ENCODE results near the gene IQCF6.
A peak's percentile ranks its signal among the peaks of the same experiment; 100 is the strongest.
"Not testable (repeated sequence)": the region's sequence is repeated elsewhere in the genome, so short reads cannot be mapped to it uniquely, and the experiment has no call there.

The IQCF6 gene

GRCh38 chr3:51773529-51774056 is 5.4 kb downstream of the IQCF6 start:
- DNase-seq (ENCODE audit: low read depth), result no peak

- no peak for DNase-seq (ENCODE audit: low read depth)
Observed at GRCh38 chr3:51759203-51759602, 19.8 kb downstream of the IQCF6 start.

- not testable (repeated sequence) for DNase-seq (ENCODE audit: low read depth)
Observed at GRCh38 chr3:51753763-51754750, 25.0 kb downstream of the IQCF6 start.

- DNase-seq (ENCODE audit: low read depth), result no peak
Observed at GRCh38 chr3:51751287-51751686, 27.8 kb downstream of the IQCF6 start.

- no peak for DNase-seq (ENCODE audit: low read depth)
Observed at GRCh38 chr3:51750878-51751277, 28.2 kb downstream of the IQCF6 start.

- no peak for DNase-seq (ENCODE audit: low read depth)
Observed at GRCh38 chr3:51748327-51748726, 30.7 kb downstream of the IQCF6 start.

GRCh38 chr3:51747840-51748239 is 31.2 kb downstream of the IQCF6 start:
- no peak for DNase-seq (ENCODE audit: low read depth)

- peak; percentile 41 for DNase-seq (ENCODE audit: low read depth)
Observed at GRCh38 chr3:51742978-51743377, 36.1 kb downstream of the IQCF6 start.

GRCh38 chr3:51742320-51742719 is 36.7 kb downstream of the IQCF6 start:
- DNase-seq (ENCODE audit: low read depth), result peak; percentile 26

- DNase-seq (ENCODE audit: low read depth), result no peak
Observed at GRCh38 chr3:51739110-51739509, 39.9 kb downstream of the IQCF6 start.

GRCh38 chr3:51735950-51736349 is 43.1 kb downstream of the IQCF6 start:
- DNase-seq (ENCODE audit: low read depth), result no peak

GRCh38 chr3:51735039-51735438 is 44.0 kb downstream of the IQCF6 start:
- no peak for DNase-seq (ENCODE audit: low read depth)

GRCh38 chr3:51734572-51734907 is 44.5 kb downstream of the IQCF6 start:
- no peak for DNase-seq (ENCODE audit: low read depth)

- DNase-seq (ENCODE audit: low read depth), result no peak
Observed at GRCh38 chr3:51733859-51734571, 45.0 kb downstream of the IQCF6 start.

- DNase-seq (ENCODE audit: low read depth), result no peak
Observed at GRCh38 chr3:51729042-51729633, 49.9 kb downstream of the IQCF6 start.

Data from CMK (cell line).